ENCODE data around the gene MUL1.
A peak's percentile ranks its signal among the peaks of the same experiment; 100 is the strongest.
"Not testable (repeated sequence)": the region's sequence is repeated elsewhere in the genome, so short reads cannot be mapped to it uniquely, and the experiment has no call there.

The MUL1 gene

GRCh38 chr1:20507564-20508410 is at the start of gene MUL1:
MUL1 (minus strand) TSS chr1:20508151; CDS start chr1:20508024, 127 bp downstream.
- DNase-seq = peak; percentile 98

GRCh38 chr1:20555758-20556120 is 47.8 kb upstream of the MUL1 start:
- DNase-seq = no peak

- DNase-seq = no peak
Observed at GRCh38 chr1:20555025-20555757, 47.2 kb upstream of the MUL1 start.

GRCh38 chr1:20552728-20553445 is 44.9 kb upstream of the MUL1 start:
- no peak for DNase-seq

- DNase-seq = peak; percentile 58
Observed at GRCh38 chr1:20551945-20552727, 44.2 kb upstream of the MUL1 start, which contains the start of gene FAM43B. FAM43B (plus strand) TSS chr1:20552573; CDS start chr1:20552974, 401 bp downstream.

GRCh38 chr1:20551161-20551560 is 43.2 kb upstream of the MUL1 start:
- no peak for DNase-seq

- DNase-seq = no peak
Observed at GRCh38 chr1:20546637-20547036, 38.7 kb upstream of the MUL1 start.

- no peak for DNase-seq
Observed at GRCh38 chr1:20540281-20540680, 32.3 kb upstream of the MUL1 start.

GRCh38 chr1:20538760-20539551 is 31.0 kb upstream of the MUL1 start:
- DNase-seq = no peak

- no peak for DNase-seq
Observed at GRCh38 chr1:20538227-20538626, 30.3 kb upstream of the MUL1 start.

GRCh38 chr1:20534659-20535417 is 26.9 kb upstream of the MUL1 start:
- DNase-seq = no peak

- no peak for DNase-seq
Observed at GRCh38 chr1:20533635-20534034, 25.7 kb upstream of the MUL1 start.

- no peak for DNase-seq
Observed at GRCh38 chr1:20530901-20531300, 22.9 kb upstream of the MUL1 start.

- no peak for DNase-seq
Observed at GRCh38 chr1:20530306-20530705, 22.4 kb upstream of the MUL1 start.

- DNase-seq = no peak
Observed at GRCh38 chr1:20528221-20528620, 20.3 kb upstream of the MUL1 start.

GRCh38 chr1:20526267-20526666 is 18.3 kb upstream of the MUL1 start:
- no peak for DNase-seq

GRCh38 chr1:20521960-20522861 is 14.3 kb upstream of the MUL1 start:
- DNase-seq = peak; percentile 85

- not testable (repeated sequence) for DNase-seq
Observed at GRCh38 chr1:20519609-20520262, 11.8 kb upstream of the MUL1 start.

Data from activated CD8-positive, alpha-beta memory T cell treated with anti-CD3 and anti-CD28 coated beads for 24 hours (primary cell).